ENCODE results near the gene BDKRB2.

BDKRB2 gene

GRCh38 chr14:96204151-96205058, at the start of gene BDKRB2:
BDKRB2 (plus strand) TSS chr14:96204839; CDS start chr14:96237108, 32,269 bp downstream.
- DNase-seq (ENCODE audit: low read depth): peak; percentile 12
- no peak for TF ChIP-seq CTCF (IDR thresholded peaks at IDR 0.05; ENCODE audit: insufficient read depth, low read depth, low read length, missing control alignments)
- H3K4me3 ChIP-seq (ENCODE audit: low read depth, low read length): no peak within 1 kb of the TSS; the same call in 1 of the 2 replicates

GRCh38 chr14:96154900-96155299, 49.7 kb upstream of the BDKRB2 start:
- TF ChIP-seq CTCF (IDR thresholded peaks at IDR 0.05; ENCODE audit: insufficient read depth, low read depth, low read length, missing control alignments): no peak
- no peak overlapping the region for H3K4me3 ChIP-seq (ENCODE audit: low read depth, low read length)
- DNase-seq (ENCODE audit: low read depth): no peak

- TF ChIP-seq CTCF (IDR thresholded peaks at IDR 0.05; ENCODE audit: insufficient read depth, low read depth, low read length, missing control alignments): no peak
- no peak for DNase-seq (ENCODE audit: low read depth)
- no peak overlapping the region for H3K4me3 ChIP-seq (ENCODE audit: low read depth, low read length)
Observed at GRCh38 chr14:96156804-96157760, 47.6 kb upstream of the BDKRB2 start.

- no peak for DNase-seq (ENCODE audit: low read depth)
- TF ChIP-seq CTCF (IDR thresholded peaks at IDR 0.05; ENCODE audit: insufficient read depth, low read depth, low read length, missing control alignments): no peak
- H3K4me3 ChIP-seq (ENCODE audit: low read depth, low read length): no peak overlapping the region
Observed at GRCh38 chr14:96158735-96159134, 45.9 kb upstream of the BDKRB2 start.

- TF ChIP-seq CTCF (IDR thresholded peaks at IDR 0.05; ENCODE audit: insufficient read depth, low read depth, low read length, missing control alignments): no peak
- DNase-seq (ENCODE audit: low read depth): no peak
- H3K4me3 ChIP-seq (ENCODE audit: low read depth, low read length): no peak overlapping the region
Observed at GRCh38 chr14:96160076-96160912, 44.3 kb upstream of the BDKRB2 start.

GRCh38 chr14:96160913-96161310, 43.7 kb upstream of the BDKRB2 start:
- no peak for TF ChIP-seq CTCF (IDR thresholded peaks at IDR 0.05; ENCODE audit: insufficient read depth, low read depth, low read length, missing control alignments)
- H3K4me3 ChIP-seq (ENCODE audit: low read depth, low read length): no peak overlapping the region
- DNase-seq (ENCODE audit: low read depth): no peak
